Sigmoid colon (tissue), 7 donors: Measurements from ENCODE around the gene CARMIL1. TPM values are rescaled to one million over a fixed set of nuclear protein-coding genes. Genes with fewer than 3 reads are reported as not detected.

Experiments used
- DNase-seq: peaks from one replicate; pipeline ENCODE4 v3.0.0-alpha.2; 2019
- H3K27ac ChIP-seq, 4 donors: fragments of 200-600 bp; sonication (generic); one replicate each; pipeline ENCODE4 v1.5.1; 2016 to 2019; ENCODE audit warnings: mild to moderate bottlenecking in 1 of 4
- H3K27me3 ChIP-seq, 3 donors: fragments of 200-600 bp; sonication (generic); one replicate each; pipeline ENCODE4 v1.5.1; 2019; ENCODE audit warnings: mild to moderate bottlenecking in 1 of 3
- H3K36me3 ChIP-seq, 4 donors: fragments of 200-600 bp; sonication (generic); one replicate each; pipeline ENCODE4 v1.5.1; 2016 to 2019
- H3K4me1 ChIP-seq, 4 donors: fragments of 200-600 bp; sonication (generic); one replicate each; pipeline ENCODE4 v1.5.1; 2017 to 2019
- H3K4me3 ChIP-seq, 4 donors: fragments of 200-600 bp; sonication (generic); one replicate each; pipeline ENCODE4 v1.5.1; 2017 to 2019; ENCODE audit warnings: mild to moderate bottlenecking in 2 of 4, moderate library complexity in 1 of 4
- H3K9me3 ChIP-seq, 4 donors: fragments of 200-600 bp in 3 of 4; sonication (generic) in 3 of 4; one replicate each; pipeline versions ENCODE4 v1.5.1 to v1.6.1; 2013 to 2019
- EP300 ChIP-seq, 4 donors: sonication (generic); formaldehyde crosslinking; IDR thresholded peaks; one replicate each; pipeline ENCODE4 v1.6.1; 2017; ENCODE audit warnings: antibody characterized with exemption in 4 of 4
- POLR2A ChIP-seq, 2 donors: fragments of 450-650 bp; IDR thresholded peaks; one replicate each; pipeline ENCODE4 v1.6.1; 2016; ENCODE audit warnings: antibody characterized with exemption in 2 of 2, mild to moderate bottlenecking in 2 of 2, moderate library complexity in 2 of 2
- POLR2AphosphoS5 ChIP-seq, 4 donors: sonication (generic); formaldehyde crosslinking; IDR thresholded peaks; one replicate each; pipeline ENCODE4 v1.6.1; 2017; ENCODE audit warnings: antibody characterized with exemption in 4 of 4
- WGBS, 2 donors: extraction: QIAGEN DNeasy Blood & Tissue Kit; methylation state at CpG; one replicate each; pipeline ENCODE4 v1.1.7; 2013; 5-methylcytosine and 5-hydroxymethylcytosine counted together
- intact Hi-C: fragments of 100-400 bp; cut with DNase I; formaldehyde crosslinking; loops from one replicate; pipeline ENCODE4 v1.15.1; 2023
- polyA plus RNA-seq, 3 donors: library from polyadenylated mRNA; stranded (reverse); fragments of 200-250 nt; gene quantifications; one replicate each; pipeline ENCODE4 v1.2.3, GENCODE V29; 2013
- total RNA-seq, 4 donors: library from RNA; depleted of rRNA; stranded (reverse); fragments of >200 nt; gene quantifications; one replicate each; pipeline ENCODE4 v1.1.0, GENCODE V29; 2016
- TF ChIP-seq, protein P1 (sequence below), 4 experiments: fragments of 450-650 bp in 3 of 4; fragments of 200-600 bp in 1 of 4; IDR thresholded peaks; one replicate each; pipeline ENCODE4 v1.5.1; 2016 to 2019; ENCODE audit warnings: antibody characterized with exemption in 4 of 4, mild to moderate bottlenecking in 3 of 4, moderate library complexity in 2 of 4
- donor health status: healthy with polysubstance abuse.
- donor health status: Bipolar disorder and iron deficiency.
- donor health status: healthy.

CARMIL1 gene
- total and polyA plus RNA-seq, 7 donors = 3.4 to 24.0 (median 8.2) TPM

DNA sequence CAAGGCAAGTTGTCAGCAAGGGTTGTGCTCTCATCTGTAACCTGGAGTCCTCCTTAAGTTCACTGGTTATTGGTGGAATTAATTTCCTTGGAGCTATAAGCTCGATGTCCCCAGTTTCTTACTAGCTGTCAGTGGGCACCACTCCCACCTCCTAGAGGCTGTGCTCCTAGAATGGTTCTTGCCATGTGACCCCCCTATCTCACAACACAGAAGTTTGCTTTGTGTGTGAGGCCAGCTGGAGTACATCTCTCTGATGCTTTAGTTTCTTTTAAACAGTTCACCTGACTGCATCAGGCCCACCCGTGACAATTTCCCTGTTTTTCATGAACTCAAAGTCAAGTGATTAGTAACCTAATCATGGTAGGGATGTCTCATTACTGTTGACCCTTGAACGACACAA is 193.7 kb downstream of the CARMIL1 start:
- no peaks in the 10 kb centered on the region for H3K36me3 ChIP-seq
- no peaks in the 10 kb centered on the region for H3K9me3 ChIP-seq
- no peak for TF ChIP-seq POLR2A (IDR thresholded peaks at IDR 0.05)
- TF ChIP-seq EP300 (IDR thresholded peaks at IDR 0.05) = no peak
- no peak for TF ChIP-seq POLR2AphosphoS5 (IDR thresholded peaks at IDR 0.05)
- TF ChIP-seq, protein P1, sequence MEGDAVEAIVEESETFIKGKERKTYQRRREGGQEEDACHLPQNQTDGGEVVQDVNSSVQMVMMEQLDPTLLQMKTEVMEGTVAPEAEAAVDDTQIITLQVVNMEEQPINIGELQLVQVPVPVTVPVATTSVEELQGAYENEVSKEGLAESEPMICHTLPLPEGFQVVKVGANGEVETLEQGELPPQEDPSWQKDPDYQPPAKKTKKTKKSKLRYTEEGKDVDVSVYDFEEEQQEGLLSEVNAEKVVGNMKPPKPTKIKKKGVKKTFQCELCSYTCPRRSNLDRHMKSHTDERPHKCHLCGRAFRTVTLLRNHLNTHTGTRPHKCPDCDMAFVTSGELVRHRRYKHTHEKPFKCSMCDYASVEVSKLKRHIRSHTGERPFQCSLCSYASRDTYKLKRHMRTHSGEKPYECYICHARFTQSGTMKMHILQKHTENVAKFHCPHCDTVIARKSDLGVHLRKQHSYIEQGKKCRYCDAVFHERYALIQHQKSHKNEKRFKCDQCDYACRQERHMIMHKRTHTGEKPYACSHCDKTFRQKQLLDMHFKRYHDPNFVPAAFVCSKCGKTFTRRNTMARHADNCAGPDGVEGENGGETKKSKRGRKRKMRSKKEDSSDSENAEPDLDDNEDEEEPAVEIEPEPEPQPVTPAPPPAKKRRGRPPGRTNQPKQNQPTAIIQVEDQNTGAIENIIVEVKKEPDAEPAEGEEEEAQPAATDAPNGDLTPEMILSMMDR (IDR thresholded peaks at IDR 0.05) = no peak
- no peaks in the 10 kb centered on the region for H3K4me1 ChIP-seq
- no peak for DNase-seq
- no peak overlapping the region for H3K27ac ChIP-seq
- intact Hi-C loops = no loop called here
- WGBS, 2 donors = 88 to 91% methylated on average over 3 of the region's 3 CpGs
- H3K27me3 ChIP-seq = no peaks in the 10 kb centered on the region
- H3K4me3 ChIP-seq = no peak overlapping the region

DNA sequence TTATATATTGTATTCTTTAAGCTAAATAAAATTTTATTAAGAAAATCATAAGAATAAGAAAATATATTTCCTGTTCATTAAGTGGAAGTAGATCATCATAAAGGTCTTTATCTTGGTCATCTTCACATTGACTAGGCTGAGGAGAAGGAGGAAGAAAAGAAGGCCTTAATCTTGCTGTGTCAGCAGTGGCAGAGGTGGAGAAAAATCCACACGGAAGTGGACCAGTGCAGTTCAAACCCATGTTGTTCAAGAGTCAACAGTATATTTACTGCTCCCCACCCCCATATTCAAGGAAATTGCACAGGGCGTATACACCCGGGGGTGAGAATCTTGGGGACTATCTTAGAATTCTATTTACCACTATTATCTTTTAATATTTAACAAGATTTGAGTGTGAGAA is 194.3 kb downstream of the CARMIL1 start:
- no peaks in the 10 kb centered on the region for H3K4me1 ChIP-seq
- 35 to 72% methylated on average over 3 of the region's 3 CpGs for WGBS, 2 donors
- H3K27me3 ChIP-seq = no peaks in the 10 kb centered on the region
- no peaks in the 10 kb centered on the region for H3K9me3 ChIP-seq
- no peak overlapping the region for H3K4me3 ChIP-seq
- DNase-seq = no peak
- no peaks in the 10 kb centered on the region for H3K36me3 ChIP-seq
- H3K27ac ChIP-seq = no peak overlapping the region
- intact Hi-C loops = no loop called here
- TF ChIP-seq EP300 (IDR thresholded peaks at IDR 0.05) (no peak), POLR2A (IDR thresholded peaks at IDR 0.05) (no peak), POLR2AphosphoS5 (IDR thresholded peaks at IDR 0.05) (no peak)
- TF ChIP-seq, protein P1 (IDR thresholded peaks at IDR 0.05) = no peak

DNA sequence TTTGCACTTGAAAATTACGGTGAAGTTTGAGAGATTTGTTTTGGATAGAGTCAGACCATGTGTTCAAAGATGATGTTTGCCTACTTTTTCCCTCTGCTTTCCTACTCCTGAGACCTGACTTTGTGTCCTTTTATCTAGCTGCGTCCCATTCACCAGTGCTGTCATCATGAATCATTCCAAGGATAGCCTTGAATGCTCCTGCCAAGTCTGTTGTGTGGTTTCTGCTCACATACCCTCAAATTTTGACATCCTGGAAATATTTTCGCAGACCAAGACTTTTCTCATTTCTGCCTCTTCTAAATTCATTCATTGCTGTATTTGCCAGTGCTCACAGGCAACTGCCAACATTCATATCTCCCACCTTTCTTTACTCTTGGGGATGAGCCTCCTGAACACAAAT is 197.0 kb downstream of the CARMIL1 start:
- Histone ChIP-seq H3K36me3 (no peaks in the 10 kb centered on the region), H3K27ac (no peak overlapping the region), H3K4me3 (no peak overlapping the region), H3K27me3 (no peaks in the 10 kb centered on the region), H3K4me1 (no peaks in the 10 kb centered on the region), H3K9me3 (no peaks in the 10 kb centered on the region)
- no peak for DNase-seq
- WGBS, 2 donors = 95 to 97% methylated on average over 3 of the region's 3 CpGs
- intact Hi-C loops = no loop called here
- TF ChIP-seq, protein P1 (IDR thresholded peaks at IDR 0.05) = no peak
- TF ChIP-seq EP300 (IDR thresholded peaks at IDR 0.05) (no peak), POLR2AphosphoS5 (IDR thresholded peaks at IDR 0.05) (no peak), POLR2A (IDR thresholded peaks at IDR 0.05) (no peak)

DNA sequence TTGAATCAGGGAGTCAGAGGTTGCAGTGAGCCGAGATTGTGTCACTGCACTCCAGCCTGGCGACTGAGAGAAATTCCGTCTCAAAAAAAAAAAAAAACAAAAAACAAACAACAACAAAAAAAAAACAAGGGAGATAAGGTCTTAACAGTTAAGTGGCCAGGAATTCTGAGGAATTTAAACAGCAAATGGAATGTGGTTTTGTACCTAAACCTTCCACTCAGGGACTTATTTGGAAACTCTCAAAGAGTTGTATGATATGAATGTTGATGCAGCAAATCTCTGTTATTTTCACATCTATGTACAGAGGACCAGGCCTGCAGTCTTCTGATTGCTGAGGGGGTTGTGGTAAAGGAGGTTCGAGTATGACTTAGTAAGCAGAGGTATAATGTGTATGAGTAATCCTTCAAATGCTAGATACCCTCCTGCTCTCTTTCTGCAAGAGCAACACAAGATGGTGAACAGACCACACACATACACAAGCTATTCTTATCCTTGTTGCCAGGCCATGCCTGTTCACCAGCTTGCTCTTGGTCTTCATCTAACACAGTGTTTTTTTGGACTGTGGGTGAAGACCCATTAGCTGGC is 197.9 kb downstream of the CARMIL1 start:
- Histone ChIP-seq H3K4me1 (no peaks in the 10 kb centered on the region), H3K4me3 (no peak overlapping the region), H3K36me3 (no peaks in the 10 kb centered on the region), H3K27me3 (no peaks in the 10 kb centered on the region), H3K9me3 (no peaks in the 10 kb centered on the region), H3K27ac (no peak overlapping the region)
- no peak for TF ChIP-seq EP300 (IDR thresholded peaks at IDR 0.05)
- TF ChIP-seq, protein P1 (IDR thresholded peaks at IDR 0.05) = no peak
- TF ChIP-seq POLR2A (IDR thresholded peaks at IDR 0.05) = no peak
- TF ChIP-seq POLR2AphosphoS5 (IDR thresholded peaks at IDR 0.05) = no peak
- WGBS, 2 donors = 89 to 90% methylated on average over 4 of the region's 4 CpGs
- no peak for DNase-seq
- intact Hi-C loops = no loop called here

DNA sequence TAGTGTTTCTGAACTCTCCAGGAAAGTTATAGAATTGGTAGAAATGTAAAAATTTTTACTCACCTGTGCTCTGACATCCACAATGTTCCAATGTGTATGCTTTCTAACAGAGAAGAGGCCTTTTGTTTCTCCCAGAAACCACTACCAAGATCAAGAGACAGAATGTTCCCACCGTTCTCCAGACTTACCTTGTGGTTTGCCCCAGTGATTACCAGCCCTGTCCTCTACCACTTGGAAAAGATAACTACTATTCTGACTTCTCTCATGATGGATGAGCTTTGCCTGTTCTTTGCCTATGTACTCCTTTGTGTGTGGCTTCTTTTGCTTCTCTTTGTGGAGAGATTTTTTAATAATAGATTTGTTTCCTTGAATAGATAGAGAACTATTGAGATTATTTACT is 199.8 kb downstream of the CARMIL1 start:
- no peak overlapping the region for H3K27ac ChIP-seq
- intact Hi-C loops = no loop called here
- H3K4me1 ChIP-seq = no peaks in the 10 kb centered on the region
- WGBS, 2 donors = 58 to 62% methylated on average over 1 of the region's 1 CpG
- no peak for DNase-seq
- H3K4me3 ChIP-seq = no peak overlapping the region
- H3K36me3 ChIP-seq = no peaks in the 10 kb centered on the region
- no peaks in the 10 kb centered on the region for H3K9me3 ChIP-seq
- TF ChIP-seq, protein P1 (IDR thresholded peaks at IDR 0.05) = no peak
- TF ChIP-seq EP300 (IDR thresholded peaks at IDR 0.05) (no peak), POLR2A (IDR thresholded peaks at IDR 0.05) (no peak), POLR2AphosphoS5 (IDR thresholded peaks at IDR 0.05) (no peak)
- no peaks in the 10 kb centered on the region for H3K27me3 ChIP-seq
